ENCODE measurements around the gene SLC2A1.

GRCh38 chr1:42993502-42994136 lies 35.0 kb upstream of the SLC2A1 start:
- no peak for TF ChIP-seq EZH2 (IDR thresholded peaks at IDR 0.05)
- TF ChIP-seq CTCF (IDR thresholded peaks at IDR 0.05): no peak

All from neural progenitor cell (in vitro differentiated cells).